ENCODE measurements around the gene WAC.

GRCh38 chr10:28538595-28538994 lies 5.7 kb downstream of the WAC start:
- no peak for TF ChIP-seq CTCF (IDR thresholded peaks at IDR 0.05 in 4 of 5, conservative IDR thresholded peaks at IDR 0.05 in 1 of 5)
- TF ChIP-seq POLR2A (IDR thresholded peaks at IDR 0.05): no peak

Data from gastrocnemius medialis (tissue), 4 donors.